ENCODE measurements around the gene KCNH2. TPM values are rescaled to one million over a fixed set of nuclear protein-coding genes. Genes with fewer than 3 reads are reported as not detected.
"Not testable (repeated sequence)": the region's sequence is repeated elsewhere in the genome, so short reads cannot be mapped to it uniquely, and the experiment has no call there.

The KCNH2 gene, protein sequence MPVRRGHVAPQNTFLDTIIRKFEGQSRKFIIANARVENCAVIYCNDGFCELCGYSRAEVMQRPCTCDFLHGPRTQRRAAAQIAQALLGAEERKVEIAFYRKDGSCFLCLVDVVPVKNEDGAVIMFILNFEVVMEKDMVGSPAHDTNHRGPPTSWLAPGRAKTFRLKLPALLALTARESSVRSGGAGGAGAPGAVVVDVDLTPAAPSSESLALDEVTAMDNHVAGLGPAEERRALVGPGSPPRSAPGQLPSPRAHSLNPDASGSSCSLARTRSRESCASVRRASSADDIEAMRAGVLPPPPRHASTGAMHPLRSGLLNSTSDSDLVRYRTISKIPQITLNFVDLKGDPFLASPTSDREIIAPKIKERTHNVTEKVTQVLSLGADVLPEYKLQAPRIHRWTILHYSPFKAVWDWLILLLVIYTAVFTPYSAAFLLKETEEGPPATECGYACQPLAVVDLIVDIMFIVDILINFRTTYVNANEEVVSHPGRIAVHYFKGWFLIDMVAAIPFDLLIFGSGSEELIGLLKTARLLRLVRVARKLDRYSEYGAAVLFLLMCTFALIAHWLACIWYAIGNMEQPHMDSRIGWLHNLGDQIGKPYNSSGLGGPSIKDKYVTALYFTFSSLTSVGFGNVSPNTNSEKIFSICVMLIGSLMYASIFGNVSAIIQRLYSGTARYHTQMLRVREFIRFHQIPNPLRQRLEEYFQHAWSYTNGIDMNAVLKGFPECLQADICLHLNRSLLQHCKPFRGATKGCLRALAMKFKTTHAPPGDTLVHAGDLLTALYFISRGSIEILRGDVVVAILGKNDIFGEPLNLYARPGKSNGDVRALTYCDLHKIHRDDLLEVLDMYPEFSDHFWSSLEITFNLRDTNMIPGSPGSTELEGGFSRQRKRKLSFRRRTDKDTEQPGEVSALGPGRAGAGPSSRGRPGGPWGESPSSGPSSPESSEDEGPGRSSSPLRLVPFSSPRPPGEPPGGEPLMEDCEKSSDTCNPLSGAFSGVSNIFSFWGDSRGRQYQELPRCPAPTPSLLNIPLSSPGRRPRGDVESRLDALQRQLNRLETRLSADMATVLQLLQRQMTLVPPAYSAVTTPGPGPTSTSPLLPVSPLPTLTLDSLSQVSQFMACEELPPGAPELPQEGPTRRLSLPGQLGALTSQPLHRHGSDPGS
- total RNA-seq = 0.99 TPM

DNA sequence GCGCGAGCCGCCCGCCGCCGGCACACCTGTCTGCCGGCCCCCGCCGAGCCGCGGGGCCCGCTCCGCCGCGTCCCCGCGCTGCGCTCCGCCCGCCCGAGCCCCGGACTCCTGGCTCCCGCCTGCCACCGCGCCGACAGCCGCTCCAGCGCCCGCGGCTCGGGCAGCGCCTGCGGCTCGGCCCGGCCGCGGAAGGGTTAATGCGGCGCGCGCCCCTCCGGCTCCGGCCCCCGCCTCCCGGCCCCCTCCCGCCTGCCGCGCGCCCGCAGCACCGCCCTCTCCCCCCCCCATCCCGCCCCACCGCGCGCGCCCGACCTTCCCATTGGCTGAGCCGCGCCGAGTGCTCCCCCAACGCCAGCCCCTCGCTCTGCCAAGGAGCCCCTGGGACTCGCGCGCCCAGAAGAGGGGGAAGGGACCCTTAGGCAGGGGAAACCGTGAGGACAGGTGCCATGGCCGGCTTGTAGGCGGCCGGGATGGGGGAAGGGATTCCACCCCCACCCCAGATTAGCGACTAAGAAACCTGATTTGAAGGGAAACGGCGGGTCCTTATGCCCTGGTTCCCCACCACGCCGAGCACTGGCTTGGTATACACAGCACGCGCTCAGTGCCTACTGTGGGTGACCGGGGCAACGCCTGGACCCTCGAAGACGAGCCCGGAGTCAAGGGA, at the start of gene KCNH2:
KCNH2 (minus strand) TSS at position 196 of the 664 bp plus-strand sequence. CDS start 408 bp downstream, outside the sequence.
- no peak for DNase-seq

DNA sequence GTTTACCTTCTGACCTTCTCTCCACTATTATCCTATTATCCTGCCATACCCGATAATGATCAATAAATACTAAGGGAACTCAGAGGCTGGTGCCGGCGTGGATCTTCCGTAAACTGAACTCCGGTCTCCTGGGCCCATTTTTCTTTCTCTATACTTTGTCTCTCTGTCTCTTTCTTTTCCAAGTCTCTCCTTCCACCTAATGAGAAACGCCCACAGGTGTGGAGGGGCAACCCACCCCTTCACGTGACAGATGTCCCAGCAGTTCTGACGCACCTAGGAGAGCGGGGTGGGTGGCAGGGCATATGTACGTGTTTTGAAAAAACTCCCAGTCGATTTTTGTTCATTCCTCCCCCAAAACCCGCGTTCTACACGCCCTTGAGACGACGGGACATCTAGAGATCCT, 49.6 kb upstream of the KCNH2 start:
- not testable (repeated sequence) for DNase-seq

DNA sequence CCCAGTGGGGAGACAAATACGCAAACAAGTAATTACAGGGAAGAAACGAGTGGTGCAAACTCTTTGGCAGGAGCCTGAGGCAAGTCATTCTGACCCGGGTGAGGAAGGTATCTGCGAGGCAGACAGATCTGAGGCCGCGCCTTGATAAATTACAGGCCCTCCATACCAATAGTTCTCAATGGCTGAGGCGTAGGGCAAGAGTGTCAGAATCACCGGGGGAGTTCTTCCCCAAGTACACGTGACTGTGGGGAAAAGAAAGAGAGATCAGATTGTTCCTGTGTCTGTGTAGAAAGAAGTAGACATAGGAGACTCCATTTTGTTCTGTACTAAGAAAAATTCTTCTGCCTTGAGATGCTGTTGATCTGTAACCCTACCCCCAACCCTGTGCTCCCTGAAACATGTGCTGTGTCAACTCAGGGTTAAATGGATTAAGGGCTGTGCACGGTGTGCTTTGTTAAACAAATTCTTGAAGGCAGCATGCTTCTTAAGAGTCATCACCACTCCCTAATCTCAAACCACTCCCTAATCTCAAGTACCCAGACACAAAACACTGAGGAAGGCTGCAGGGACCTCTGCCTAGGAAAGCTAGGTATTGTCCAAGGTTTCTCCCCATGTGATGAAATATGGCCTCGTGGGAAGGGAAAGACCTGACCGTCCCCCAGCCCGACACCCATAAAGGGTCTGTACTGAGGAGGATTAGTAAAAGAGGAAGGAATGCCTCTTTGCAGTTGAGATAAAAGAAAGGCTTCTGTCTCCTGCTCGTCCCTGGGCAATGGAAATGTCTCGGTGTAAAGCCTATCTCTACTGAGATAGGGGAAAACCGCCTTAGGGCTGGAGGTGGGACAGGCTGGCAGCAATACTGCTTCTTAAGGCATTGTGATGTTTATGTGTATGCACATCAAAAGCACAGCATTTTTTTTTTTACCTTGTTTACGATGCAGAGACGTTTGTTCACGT, 48.9 kb upstream of the KCNH2 start:
- DNase-seq = not testable (repeated sequence)

DNA sequence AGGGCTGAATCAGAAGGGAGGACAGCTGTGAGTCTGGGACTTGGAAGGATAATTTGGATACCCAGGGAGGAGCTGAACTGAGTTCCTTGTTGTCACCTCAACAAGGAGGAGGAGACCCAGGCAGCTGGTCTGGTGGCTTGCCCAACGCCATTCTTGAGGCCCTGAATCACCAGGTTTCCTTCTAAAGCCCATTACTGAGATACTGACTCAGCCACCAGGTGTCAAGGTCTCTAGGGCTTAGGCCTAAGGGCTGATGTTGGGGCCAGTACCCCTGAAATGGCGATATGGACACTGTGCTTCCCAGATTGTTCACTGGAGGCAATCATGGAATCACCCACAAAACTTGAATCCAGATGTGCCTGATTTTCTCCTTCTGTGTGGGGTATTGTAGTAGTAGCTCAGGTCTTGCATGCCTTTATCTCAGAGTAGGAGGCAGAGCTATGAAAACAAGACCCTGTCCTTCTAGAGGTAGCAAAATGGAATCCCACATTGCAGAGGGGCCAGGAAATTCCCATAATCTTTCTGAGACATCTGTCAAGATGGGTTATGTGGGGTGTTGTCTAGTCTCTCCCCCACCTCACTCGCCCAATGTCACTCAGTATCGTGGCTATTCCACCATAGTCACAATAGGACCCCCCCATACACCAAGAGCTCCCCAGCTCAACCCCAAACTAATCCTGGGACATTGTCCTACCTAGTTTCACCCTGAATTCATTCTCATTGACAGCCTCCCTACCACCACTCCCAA, 48.0 kb upstream of the KCNH2 start:
- no peak for DNase-seq

DNA sequence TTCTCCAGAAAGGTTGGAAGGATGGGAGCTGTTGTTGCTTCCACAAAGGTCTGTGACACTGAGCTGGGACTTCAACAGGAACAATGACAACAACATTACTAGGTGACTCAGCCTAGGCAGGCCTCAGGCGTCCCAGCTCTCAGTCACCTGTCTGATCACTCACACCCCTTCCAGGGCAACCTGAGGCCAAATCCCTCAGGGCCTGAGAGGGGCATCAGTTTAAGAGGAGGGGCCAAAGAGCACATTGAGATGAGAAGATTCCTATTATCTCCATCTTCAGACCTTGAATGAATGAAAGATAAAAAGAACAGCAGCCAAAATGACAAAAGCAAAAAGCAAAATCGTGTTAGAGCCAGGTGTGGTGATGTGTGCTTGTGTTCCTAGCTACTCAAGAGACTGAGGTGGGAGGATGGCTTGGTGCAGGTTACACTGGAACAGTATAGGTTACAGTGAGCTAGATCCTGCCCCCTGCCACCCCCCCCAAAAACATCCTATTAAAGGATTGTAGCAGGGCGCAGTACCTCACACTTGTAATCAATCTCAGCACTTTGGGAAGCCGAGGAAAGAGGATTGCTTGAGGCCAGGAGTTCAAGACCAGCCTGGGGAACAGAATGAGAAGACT, 46.4 kb upstream of the KCNH2 start, which contains the start of gene ATG9B:
ATG9B (minus strand) TSS at position 60 of the 622 bp plus-strand sequence. CDS start 71 bp downstream, outside the sequence.
- no peak for DNase-seq

DNA sequence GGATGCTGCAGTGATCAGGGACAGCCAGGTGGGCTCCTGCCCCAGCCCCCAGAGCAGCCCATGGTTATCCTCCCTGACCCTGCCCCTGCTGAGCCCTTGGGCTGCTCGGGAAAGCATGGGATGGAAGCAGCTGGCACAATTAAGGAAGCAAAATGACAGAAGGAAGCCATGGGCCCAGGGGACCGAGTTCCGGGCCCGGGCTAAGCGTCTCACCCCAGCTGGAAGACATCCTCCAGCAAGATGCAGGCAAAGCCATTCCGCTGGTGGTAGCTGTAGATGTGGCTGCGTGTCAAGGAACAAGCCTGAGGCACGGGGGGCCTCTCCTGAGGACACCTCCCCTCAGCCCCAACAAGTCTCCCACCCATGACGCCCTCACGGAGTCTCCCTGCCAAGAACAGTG, 45.1 kb upstream of the KCNH2 start:
- DNase-seq = no peak

DNA sequence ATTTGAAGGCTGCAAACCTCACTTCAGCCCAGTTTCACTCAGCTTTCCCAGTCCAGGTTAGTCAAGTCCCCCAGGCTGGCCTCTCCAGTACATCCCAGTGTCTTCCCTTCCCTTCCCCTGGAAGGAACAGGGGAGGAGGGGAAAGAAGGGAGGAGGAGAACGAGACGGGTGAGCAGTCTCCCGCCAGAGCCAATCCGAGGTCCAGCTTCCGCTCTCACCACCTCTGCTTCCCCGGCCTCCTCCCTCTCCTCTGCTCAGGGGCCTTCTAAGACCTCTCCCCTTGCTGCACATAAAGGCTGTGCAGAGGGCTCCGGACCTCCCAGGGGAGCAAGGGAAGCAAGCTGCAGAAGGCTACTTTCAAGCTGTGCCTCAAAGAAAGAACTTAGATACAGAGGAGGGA, 42.1 kb upstream of the KCNH2 start:
- DNase-seq = no peak

DNA sequence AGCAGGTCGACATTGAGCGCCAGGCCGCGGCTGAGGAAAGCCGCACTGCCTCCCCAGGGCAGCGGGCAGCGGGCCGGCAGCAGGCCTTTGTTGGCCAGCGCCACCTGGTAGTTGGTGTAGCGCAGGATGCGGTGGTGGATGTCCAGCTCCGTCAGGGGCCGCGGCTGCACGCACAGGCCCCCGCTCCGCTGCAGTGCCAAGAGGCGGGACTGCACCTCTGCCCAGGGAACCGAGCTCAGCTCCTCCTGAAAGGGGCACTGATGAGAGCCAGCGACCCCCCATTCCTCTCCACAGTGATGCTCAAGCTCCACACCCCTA, 41.0 kb upstream of the KCNH2 start:
- no peak for DNase-seq

DNA sequence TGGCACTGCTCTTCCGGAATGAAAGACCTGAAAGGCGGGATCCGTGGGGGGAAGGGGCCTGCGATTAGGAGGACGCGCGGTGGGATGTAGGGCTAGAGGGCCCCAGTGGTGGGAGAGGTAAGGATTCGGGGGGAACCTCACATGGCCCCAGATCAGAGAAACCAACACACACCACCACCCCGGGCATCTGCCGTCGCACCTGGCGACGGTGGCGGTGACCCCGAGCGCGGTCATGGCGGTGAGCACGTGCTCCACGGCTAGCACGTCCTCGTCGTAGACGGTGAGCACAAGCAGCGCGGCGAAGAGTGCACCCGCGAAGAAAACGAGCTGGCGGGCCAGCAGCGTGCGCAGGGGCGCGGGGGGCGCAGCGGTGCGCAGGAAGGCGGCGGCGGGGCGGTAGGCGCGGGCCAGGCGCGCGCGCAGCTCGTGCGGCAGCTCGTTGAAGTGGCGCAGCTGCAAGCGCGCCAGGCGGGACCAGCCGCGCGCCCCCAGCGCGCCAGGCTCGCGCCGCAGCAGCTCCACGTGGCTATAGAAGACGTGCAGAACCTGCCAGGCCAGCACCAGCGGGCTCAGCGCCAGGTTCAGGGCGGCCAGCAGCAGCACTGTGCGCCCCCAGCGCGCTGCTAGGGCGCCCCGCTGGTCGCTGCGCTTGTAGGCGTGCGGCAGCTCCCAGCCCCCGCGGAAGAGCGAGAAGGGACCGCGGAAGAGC, 40.5 kb upstream of the KCNH2 start:
- DNase-seq = no peak

DNA sequence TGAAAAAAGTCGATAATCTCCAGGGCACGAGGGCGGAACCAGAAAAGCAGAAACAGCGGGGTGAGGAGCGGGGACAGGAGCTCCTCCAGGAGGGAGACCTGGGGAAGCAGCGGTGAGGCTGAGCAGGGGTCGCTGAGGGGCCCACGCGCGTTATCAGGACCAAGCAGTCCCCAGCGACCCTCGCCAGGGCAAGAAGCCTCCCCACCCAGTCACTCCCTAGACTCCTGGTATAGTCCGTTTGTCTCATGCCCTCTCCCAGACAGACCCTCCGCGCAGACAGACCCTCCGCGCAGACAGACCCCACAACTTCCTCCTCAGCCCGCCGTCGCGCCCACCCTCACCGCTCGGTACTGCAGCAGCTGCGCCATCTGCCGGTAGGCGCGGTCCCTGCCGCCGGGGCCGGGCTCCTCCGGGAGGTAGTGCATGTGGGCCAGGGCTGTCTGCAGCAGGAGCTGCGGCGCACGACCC, 39.9 kb upstream of the KCNH2 start:
- DNase-seq = peak; percentile 25

DNA sequence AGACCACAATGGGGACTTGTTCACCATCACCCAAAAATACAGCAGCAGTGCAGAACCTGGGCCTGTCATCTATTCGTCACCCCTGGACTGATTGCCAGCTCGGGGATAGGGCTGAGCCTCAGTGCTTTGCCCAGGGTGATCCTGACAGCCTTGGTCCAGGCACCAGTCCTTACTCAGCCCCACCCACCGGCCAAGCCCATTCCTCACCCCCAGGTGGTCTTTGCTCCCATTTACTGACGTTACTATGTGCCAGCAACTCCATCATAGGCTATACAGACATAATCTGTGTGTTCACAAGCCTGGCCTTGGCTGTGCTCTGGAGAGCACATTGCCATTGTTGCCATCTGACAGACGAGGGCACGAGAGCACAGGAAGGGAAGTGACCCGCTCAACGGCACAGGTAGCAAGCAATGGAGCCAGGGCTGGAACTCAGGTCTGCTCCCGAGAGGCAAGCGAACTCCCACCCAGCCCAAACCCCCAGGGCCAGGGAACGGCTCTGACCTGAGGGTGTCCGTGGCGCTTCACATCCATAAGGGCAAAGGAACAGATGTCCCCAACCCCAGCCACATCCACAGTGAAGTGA, 39.3 kb upstream of the KCNH2 start:
- DNase-seq = no peak

DNA sequence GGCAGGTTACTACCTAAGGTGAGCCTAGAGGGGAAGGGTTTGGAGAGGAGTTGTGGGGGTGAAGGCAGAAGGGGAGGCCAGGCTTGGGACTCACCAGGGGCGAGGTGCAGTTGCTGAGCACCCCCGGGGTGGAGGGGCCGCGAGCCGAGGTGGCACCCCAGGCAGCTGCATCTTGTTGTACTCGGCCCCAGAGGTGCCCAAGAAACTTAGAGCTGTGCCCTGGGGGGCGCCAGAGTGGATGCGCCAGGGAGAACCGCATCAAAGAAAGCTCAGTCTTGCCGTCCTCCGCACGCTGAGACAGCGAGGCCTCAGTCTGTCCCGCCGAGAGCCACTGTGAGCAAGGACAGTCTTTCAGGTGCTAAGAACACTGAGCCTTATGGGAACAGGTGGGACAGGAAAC, 38.8 kb upstream of the KCNH2 start:
- no peak for DNase-seq

DNA sequence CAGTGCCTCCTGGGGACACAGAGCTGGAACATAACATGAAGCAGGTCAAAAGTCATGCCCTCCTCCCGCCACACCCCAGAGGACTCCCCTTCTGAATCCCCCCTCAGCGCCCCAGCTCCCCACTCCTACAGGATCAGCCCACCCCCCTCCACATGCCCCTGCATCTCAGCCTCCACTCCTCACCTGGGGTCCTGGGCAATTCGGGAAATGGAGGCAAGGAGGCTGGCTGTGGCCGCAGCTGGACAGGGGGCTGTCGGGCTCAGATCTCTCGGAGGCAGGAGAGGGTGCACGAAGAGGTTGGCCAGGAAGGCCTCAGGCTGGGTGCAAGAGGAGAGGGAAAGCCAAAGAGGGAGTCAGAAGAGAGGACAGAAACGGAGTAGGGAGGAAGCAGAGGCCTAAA, 38.4 kb upstream of the KCNH2 start:
- DNase-seq = no peak

DNA sequence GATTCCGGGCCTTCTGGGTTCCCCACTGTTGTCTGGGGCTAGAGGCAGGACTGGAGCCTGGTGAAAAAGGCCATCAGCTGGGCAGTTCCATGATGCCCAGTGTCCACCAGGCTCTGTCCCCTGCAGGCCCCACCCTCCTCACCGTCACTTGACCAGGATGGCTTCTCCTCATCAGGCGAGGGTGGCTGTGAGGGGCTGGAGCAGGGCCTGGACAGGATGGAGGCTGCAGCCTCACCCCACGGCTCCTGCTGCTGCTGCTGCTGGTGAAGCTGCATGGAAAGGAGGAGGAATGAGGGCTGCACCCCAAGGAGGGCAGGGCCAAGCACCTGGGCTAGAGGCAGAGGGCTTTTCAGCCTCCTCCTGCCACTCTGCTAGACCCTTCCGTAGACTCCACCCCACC, 37.8 kb upstream of the KCNH2 start:
- no peak for DNase-seq

DNA sequence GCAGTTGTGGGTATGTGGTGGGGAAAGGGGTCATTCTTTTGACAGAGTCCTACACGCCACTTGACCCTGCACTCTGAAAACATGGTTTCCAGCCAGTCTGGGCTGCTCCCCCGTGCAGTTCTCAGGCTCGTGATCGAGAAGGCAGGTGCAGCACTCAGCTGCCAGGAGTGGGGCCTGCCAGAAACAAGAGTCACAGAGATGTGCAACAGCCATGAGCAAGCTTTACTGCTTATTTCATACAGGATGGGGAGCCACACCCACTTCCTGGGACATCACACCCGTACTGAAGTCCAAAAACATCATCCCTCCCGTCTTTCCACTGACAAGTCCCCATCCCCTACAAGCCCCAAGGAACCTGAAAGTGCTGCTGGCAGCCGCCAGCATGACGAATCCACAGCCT, 36.8 kb upstream of the KCNH2 start:
- no peak for DNase-seq

DNA sequence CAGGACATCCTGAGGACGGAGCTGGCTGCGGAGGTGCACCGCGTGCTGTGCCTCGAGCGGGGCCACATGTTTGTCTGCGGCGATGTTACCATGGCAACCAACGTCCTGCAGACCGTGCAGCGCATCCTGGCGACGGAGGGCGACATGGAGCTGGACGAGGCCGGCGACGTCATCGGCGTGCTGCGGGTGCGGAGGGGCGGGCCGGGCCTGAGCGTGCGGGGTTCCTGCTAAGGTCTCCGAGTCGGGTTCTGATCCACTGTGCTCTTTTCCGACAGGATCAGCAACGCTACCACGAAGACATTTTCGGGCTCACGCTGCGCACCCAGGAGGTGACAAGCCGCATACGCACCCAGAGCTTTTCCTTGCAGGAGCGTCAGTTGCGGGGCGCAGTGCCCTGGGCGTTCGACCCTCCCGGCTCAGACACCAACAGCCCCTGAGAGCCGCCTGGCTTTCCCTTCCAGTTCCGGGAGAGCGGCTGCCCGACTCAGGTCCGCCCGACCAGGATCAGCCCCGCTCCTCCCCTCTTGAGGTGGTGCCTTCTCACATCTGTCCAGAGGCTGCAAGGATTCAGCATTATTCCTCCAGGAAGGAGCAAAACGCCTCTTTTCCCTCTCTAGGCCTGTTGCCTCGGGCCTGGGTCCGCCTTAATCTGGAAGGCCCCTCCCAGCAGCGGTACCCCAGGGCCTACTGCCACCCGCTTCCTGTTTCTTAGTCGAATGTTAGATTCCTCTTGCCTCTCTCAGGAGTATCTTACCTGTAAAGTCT, 35.8 kb upstream of the KCNH2 start:
- peak; percentile 59 for DNase-seq

DNA sequence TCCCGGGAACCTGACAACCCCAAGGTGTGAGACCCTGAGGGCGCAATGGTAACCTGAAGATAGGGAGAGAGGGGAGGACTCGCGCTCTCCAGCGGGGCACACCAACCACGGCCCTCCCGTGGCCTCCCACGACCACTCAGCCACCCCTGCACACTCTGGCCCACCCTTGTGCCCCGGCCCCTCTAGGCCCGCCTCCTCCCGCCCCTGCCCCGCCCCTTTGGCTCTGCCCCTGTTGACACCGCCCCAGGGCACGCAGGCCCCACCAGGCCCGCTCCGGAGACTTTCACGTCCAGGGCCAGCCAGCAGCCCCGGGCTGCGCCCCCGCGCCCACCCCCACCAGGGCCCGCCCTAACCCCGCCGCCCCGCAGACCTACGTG, 35.2 kb upstream of the KCNH2 start:
- no peak for DNase-seq

DNA sequence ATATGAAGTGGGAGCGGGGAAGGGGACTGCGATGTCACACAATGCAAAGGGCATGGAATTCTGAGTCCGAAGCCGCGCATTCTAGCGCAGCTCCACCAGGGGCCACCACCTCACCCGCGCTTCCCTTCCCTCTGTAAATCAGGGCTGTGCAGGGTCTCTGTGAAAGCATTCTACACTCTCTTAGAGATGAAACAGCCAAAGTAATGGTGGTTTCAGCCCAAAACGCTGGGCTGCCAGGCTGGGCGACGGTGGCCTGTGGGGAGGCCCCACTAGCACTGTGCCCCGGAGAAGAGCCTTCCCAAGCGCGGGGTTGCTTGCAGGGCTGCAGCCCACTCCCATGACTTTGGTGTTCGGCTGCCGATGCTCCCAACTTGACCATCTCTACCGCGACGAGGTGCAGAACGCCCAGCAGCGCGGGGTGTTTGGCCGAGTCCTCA, 34.8 kb upstream of the KCNH2 start:
- peak; percentile 39 for DNase-seq
